Heart left ventricle (tissue), 13 donors: Measurements from ENCODE around the gene MYO15B.

Experiments used
- POLR2A ChIP-seq, 2 donors: fragments of 450-650 bp; IDR thresholded peaks; one replicate each; pipeline ENCODE4 v1.6.1; 2017; ENCODE audit warnings: antibody characterized with exemption in 2 of 2, mild to moderate bottlenecking in 2 of 2, moderate library complexity in 2 of 2
- TF ChIP-seq, protein P1 (sequence below), 12 donors: fragments of 200-600 bp; sonication (generic) in 4 of 12; IDR thresholded peaks; one replicate each; pipeline versions ENCODE4 v1.5.0 to v1.8.0; 2018 to 2022; ENCODE audit warnings: antibody characterized with exemption in 12 of 12, mild to moderate bottlenecking in 5 of 12
- donor health status: ischemic (EF 13 %, LVEDD 7.1; RV severe dilation, severe dysfunction).
- donor health status: DM: no; HTN: yes; CAD: no.
- donor health status: DM: no; HTN: no; CAD: no.
- donor health status: ischemic (EF 25% LVEDD 6.9; RV normal size, moderate dysfunction).
- donor health status: ischemic (EF 25% LVEDD 5.7; RV mildly dilated, moderate dysfunction).
- donor health status: ischemic (EF 35%, LVEDD 5.7; RV mildly dilated, moderate dysfunction).
- donor health status: nonischemic (EF 11% LVEDD 7.7; RV severe dilation, severe dysfunction).
- donor health status: DM: yes; HTN: yes; CAD: no.
- donor health status: PGD.
- donor health status: ischemic (EF 29% LVEDD 5.4; RV normal size, mild dysfunction).
- donor health status: nonischemic (EF 23%, LVEDD 6.1; RV moderate dilation, normal function).

DNA sequence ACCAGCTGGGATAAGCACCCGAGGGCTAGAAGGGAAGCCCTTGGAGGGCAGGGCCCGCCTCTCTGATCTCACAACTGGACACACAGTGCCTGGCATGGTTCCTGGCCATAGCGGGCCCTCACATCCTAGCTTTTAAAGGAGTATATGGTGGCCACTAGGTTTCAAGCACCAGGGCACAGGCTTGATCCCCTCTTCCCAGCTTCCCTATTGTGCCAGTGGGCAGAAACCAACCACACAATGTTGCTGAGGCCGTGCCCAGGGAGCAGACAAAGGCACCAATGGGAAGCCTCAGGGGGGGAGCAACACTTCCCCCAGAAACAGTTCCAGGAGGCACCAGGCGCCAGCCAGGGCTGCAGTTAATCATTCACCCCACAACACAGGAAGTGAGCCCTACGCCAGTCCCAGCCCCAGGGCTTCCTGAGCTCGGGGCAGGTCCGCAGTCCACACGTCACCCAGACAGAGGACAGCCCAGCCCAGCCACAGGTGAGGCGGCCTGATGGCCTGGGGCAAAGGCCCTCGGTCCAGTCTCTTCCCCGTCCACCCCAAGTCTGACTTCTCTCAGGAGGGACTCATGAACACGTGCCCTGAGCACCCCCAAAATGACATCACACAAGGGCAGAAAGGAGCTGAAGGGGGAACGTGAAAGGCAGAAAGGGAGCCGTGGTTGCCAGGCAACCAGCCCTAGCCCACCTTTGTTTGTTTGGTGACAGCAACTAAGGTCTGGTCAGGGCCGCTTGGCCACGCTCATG is 58.5 kb downstream of the MYO15B start:
- TF ChIP-seq, protein P1, sequence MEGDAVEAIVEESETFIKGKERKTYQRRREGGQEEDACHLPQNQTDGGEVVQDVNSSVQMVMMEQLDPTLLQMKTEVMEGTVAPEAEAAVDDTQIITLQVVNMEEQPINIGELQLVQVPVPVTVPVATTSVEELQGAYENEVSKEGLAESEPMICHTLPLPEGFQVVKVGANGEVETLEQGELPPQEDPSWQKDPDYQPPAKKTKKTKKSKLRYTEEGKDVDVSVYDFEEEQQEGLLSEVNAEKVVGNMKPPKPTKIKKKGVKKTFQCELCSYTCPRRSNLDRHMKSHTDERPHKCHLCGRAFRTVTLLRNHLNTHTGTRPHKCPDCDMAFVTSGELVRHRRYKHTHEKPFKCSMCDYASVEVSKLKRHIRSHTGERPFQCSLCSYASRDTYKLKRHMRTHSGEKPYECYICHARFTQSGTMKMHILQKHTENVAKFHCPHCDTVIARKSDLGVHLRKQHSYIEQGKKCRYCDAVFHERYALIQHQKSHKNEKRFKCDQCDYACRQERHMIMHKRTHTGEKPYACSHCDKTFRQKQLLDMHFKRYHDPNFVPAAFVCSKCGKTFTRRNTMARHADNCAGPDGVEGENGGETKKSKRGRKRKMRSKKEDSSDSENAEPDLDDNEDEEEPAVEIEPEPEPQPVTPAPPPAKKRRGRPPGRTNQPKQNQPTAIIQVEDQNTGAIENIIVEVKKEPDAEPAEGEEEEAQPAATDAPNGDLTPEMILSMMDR (IDR thresholded peaks at IDR 0.05) = no peak
- TF ChIP-seq POLR2A (IDR thresholded peaks at IDR 0.05) = no peak
